UCSD-AML1 (cell line): Measurements from ENCODE around the gene GATA6.
"Not testable (repeated sequence)": the region's sequence is repeated elsewhere in the genome, so short reads cannot be mapped to it uniquely, and the experiment has no call there.

Source experiments
- DNase-seq: peaks from one replicate; lab custom pipeline; 2025; ENCODE audit not compliant: unreplicated experiment; lab: John Stamatoyannopoulos, UW

Gene GATA6

GRCh38 chr18:22203536-22204213 is 34.3 kb downstream of the GATA6 start:
- DNase-seq, result no peak

GRCh38 chr18:22204214-22204536 is 34.8 kb downstream of the GATA6 start:
- DNase-seq, result no peak

GRCh38 chr18:22204996-22205395 is 35.6 kb downstream of the GATA6 start:
- DNase-seq, result no peak

- no peak for DNase-seq
Observed at GRCh38 chr18:22207021-22207758, 37.8 kb downstream of the GATA6 start.

- no peak for DNase-seq
Observed at GRCh38 chr18:22210311-22210754, 40.9 kb downstream of the GATA6 start.

GRCh38 chr18:22211657-22212056 is 42.3 kb downstream of the GATA6 start:
- no peak for DNase-seq

- no peak for DNase-seq
Observed at GRCh38 chr18:22213333-22213973, 44.1 kb downstream of the GATA6 start.

GRCh38 chr18:22214731-22215528 is 45.5 kb downstream of the GATA6 start:
- DNase-seq, result no peak

- no peak for DNase-seq
Observed at GRCh38 chr18:22218835-22219234, 49.4 kb downstream of the GATA6 start.

GRCh38 chr18:22219568-22220355 is 50.4 kb downstream of the GATA6 start:
- DNase-seq, result no peak

- DNase-seq, result not testable (repeated sequence)
Observed at GRCh38 chr18:22220585-22220984, 51.2 kb downstream of the GATA6 start.

- DNase-seq, result no peak
Observed at GRCh38 chr18:22221350-22221749, 52.0 kb downstream of the GATA6 start.

- no peak for DNase-seq
Observed at GRCh38 chr18:22223254-22223964, 54.0 kb downstream of the GATA6 start.

- no peak for DNase-seq
Observed at GRCh38 chr18:22223965-22224322, 54.6 kb downstream of the GATA6 start.

- no peak for DNase-seq
Observed at GRCh38 chr18:22224339-22224738, 55.0 kb downstream of the GATA6 start.

GRCh38 chr18:22226801-22227200 is 57.4 kb downstream of the GATA6 start:
- no peak for DNase-seq

GRCh38 chr18:22228976-22229375 is 59.6 kb downstream of the GATA6 start:
- DNase-seq, result no peak

GRCh38 chr18:22229456-22230124 is 60.2 kb downstream of the GATA6 start:
- no peak for DNase-seq

- DNase-seq, result no peak
Observed at GRCh38 chr18:22230471-22230945, 61.1 kb downstream of the GATA6 start.
